Astrocyte (in vitro differentiated cells and primary cell): ENCODE results near the gene SVBP. TPM values are rescaled to one million over a fixed set of nuclear protein-coding genes. Genes with fewer than 3 reads are reported as not detected.
A peak's percentile ranks its signal among the peaks of the same experiment; 100 is the strongest.

Source experiments
- DNase-seq: peaks from one replicate; pipeline ENCODE4 v3.0.0-alpha.2; 2010; ENCODE audit warnings: low read depth
- FAIRE-seq: peaks from 2 replicates; lab custom pipeline; 2011; peaks lifted over from hg19 to GRCh38; lab: Jason Lieb, UNC
- H2AFZ ChIP-seq: 2 replicates; pipeline ENCODE4 v1.6.0; 2012; ENCODE audit warnings: low read depth, low read length, inconsistent platforms
- H3K27ac ChIP-seq: 2 replicates; pipeline ENCODE4 v1.5.1; 2011; ENCODE audit warnings: low read depth, low read length, inconsistent platforms
- H3K27me3 ChIP-seq: 2 replicates; pipeline ENCODE4 v1.6.0; 2011; ENCODE audit warnings: low read length, inconsistent platforms; ENCODE audit not compliant: insufficient read depth
- H3K36me3 ChIP-seq: 2 replicates; pipeline ENCODE4 v1.5.1; 2011; ENCODE audit warnings: low read length, inconsistent platforms; ENCODE audit not compliant: insufficient read depth
- H3K4me1 ChIP-seq: 2 replicates; pipeline ENCODE4 v1.5.1; 2011; ENCODE audit warnings: low read length, inconsistent platforms; ENCODE audit not compliant: insufficient read depth
- H3K4me2 ChIP-seq: 2 replicates; pipeline ENCODE4 v1.6.0; 2012; ENCODE audit warnings: low read length, inconsistent platforms
- H3K4me3 ChIP-seq: 2 replicates; pipeline ENCODE4 v1.5.1; 2011; ENCODE audit warnings: low read depth, mild to moderate bottlenecking, low read length, inconsistent platforms; ENCODE audit not compliant: insufficient read depth
- H3K79me2 ChIP-seq: 2 replicates; pipeline ENCODE4 v1.6.0; 2012; ENCODE audit warnings: mild to moderate bottlenecking, low read length, inconsistent platforms; ENCODE audit not compliant: insufficient read depth
- H3K9ac ChIP-seq: 2 replicates; pipeline ENCODE4 v1.6.0; 2012; ENCODE audit warnings: mild to moderate bottlenecking, low read length, inconsistent platforms
- H3K9me3 ChIP-seq: 2 replicates; pipeline ENCODE4 v1.5.1; 2012; ENCODE audit warnings: low read depth, mild to moderate bottlenecking, low read length, inconsistent platforms; ENCODE audit not compliant: insufficient read depth
- H4K20me1 ChIP-seq: 2 replicates; pipeline ENCODE4 v1.6.0; 2012; ENCODE audit warnings: low read length, inconsistent platforms; ENCODE audit not compliant: insufficient read depth
- H3K27ac Mint-ChIP-seq: one replicate; pipeline ENCODE4 v1.8.0; 2021; ENCODE audit warnings: mild to moderate bottlenecking, mixed read lengths; ENCODE audit not compliant: unreplicated experiment
- H3K27me3 Mint-ChIP-seq: one replicate; pipeline ENCODE4 v1.8.0; 2021; ENCODE audit warnings: low read depth, mixed read lengths; ENCODE audit not compliant: unreplicated experiment
- H3K36me3 Mint-ChIP-seq: one replicate; pipeline ENCODE4 v1.8.0; 2021; ENCODE audit warnings: low read depth, mixed read lengths; ENCODE audit not compliant: unreplicated experiment
- H3K4me1 Mint-ChIP-seq: one replicate; pipeline ENCODE4 v1.8.0; 2021; ENCODE audit warnings: low read depth, mixed read lengths; ENCODE audit not compliant: unreplicated experiment
- H3K4me3 Mint-ChIP-seq: one replicate; pipeline ENCODE4 v1.8.0; 2021; ENCODE audit warnings: mild to moderate bottlenecking, moderate library complexity, mixed read lengths; ENCODE audit not compliant: unreplicated experiment
- H3K9me3 Mint-ChIP-seq: one replicate; pipeline ENCODE4 v1.8.0; 2021; ENCODE audit warnings: mild to moderate bottlenecking, mixed read lengths; ENCODE audit not compliant: unreplicated experiment
- CTCF ChIP-seq: IDR thresholded peaks from 2 replicates; pipeline ENCODE4 v1.5.1; 2011; ENCODE audit warnings: low read depth, mild to moderate bottlenecking, inconsistent platforms, low read length, moderate library complexity; ENCODE audit not compliant: insufficient read depth
- EZH2 ChIP-seq: IDR thresholded peaks from 2 replicates; pipeline ENCODE4 v1.6.1; 2012; ENCODE audit warnings: mild to moderate bottlenecking, low read length, inconsistent platforms; ENCODE audit not compliant: insufficient read depth
- total RNA-seq: library from RNA; stranded (reverse); gene quantifications from 2 replicates; pipeline ENCODE4 v1.2.1, GENCODE V29; 2021

Gene SVBP
- total RNA-seq, 1 donor from 2014 or later: 28.1 TPM

DNA sequence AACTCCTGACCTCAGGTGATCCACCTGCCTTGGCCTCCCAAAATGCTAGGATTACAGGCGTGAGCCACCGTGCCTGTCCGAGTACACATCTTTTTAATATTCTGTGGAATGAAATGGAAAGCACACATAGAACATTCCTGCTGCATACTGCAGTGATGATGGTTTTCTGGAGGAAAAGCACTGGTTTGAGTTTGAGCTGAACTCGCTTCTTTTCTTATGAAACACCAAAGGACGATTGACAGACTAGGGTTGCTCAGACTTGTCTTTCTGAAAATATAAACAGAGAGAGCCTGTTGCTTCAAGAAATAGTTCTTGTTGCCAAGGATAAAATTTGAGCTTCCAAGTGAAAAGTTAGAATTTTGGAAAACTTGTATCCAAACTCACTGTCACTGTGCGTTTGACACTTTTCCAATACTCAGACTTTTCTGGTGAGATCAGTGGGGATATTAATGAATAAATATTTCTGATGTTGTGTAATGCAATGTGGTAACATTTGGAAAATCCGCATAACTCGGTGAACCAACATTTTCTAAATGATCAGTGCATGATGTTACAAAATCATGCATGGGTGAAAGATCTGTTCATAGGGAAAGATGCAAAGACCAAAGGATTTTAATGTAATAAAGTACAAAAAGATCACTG, 15.2 kb downstream of the SVBP start:
- H3K4me1 Mint-ChIP-seq: peaks cover 12% of the 10 kb centered on the region
- no peak overlapping the region for H3K27ac ChIP-seq
- H3K27me3 ChIP-seq: no peaks in the 10 kb centered on the region
- no peaks in the 10 kb centered on the region for H3K79me2 ChIP-seq
- H3K9me3 Mint-ChIP-seq: no peaks in the 10 kb centered on the region
- no peaks in the 10 kb centered on the region for H3K4me1 ChIP-seq
- H3K9ac ChIP-seq: no peak overlapping the region
- no peak overlapping the region for H2AFZ ChIP-seq
- H3K36me3 Mint-ChIP-seq: peaks cover 6% of the 10 kb centered on the region
- DNase-seq (no peak), FAIRE-seq (peak; percentile 5)
- H3K4me3 ChIP-seq: no peak overlapping the region
- no peak overlapping the region for H3K4me3 Mint-ChIP-seq
- H3K9me3 ChIP-seq: no peaks in the 10 kb centered on the region
- TF ChIP-seq EZH2 (no peak), CTCF (no peak)
- H4K20me1 ChIP-seq: no peaks in the 10 kb centered on the region
- no peak overlapping the region for H3K4me2 ChIP-seq
- no peaks in the 10 kb centered on the region for H3K36me3 ChIP-seq
- peaks cover under 1% of the 10 kb centered on the region for H3K27me3 Mint-ChIP-seq
- no peak overlapping the region for H3K27ac Mint-ChIP-seq

- Mint-ChIP-seq H3K36me3 (no peaks in the 10 kb centered on the region), H3K27ac (no peak overlapping the region), H3K9me3 (no peaks in the 10 kb centered on the region), H3K4me1 (no peaks in the 10 kb centered on the region), H3K27me3 (peaks cover 16% of the 10 kb centered on the region), H3K4me3 (no peak overlapping the region)
- Histone ChIP-seq H4K20me1 (no peaks in the 10 kb centered on the region), H3K27me3 (no peaks in the 10 kb centered on the region), H3K4me3 (no peak overlapping the region), H3K9ac (no peak overlapping the region), H3K4me1 (no peaks in the 10 kb centered on the region), H3K9me3 (no peaks in the 10 kb centered on the region), H3K4me2 (no peak overlapping the region), H3K79me2 (no peaks in the 10 kb centered on the region), H3K27ac (no peak overlapping the region), H2AFZ (no peak overlapping the region), H3K36me3 (no peaks in the 10 kb centered on the region)
- DNase-seq: no peak
- TF ChIP-seq EZH2 (no peak), CTCF (no peak)
- FAIRE-seq: no peak
These were observed 19.2 kb downstream of the SVBP start for GRCh38 chr1:42797979-42798378.

DNA sequence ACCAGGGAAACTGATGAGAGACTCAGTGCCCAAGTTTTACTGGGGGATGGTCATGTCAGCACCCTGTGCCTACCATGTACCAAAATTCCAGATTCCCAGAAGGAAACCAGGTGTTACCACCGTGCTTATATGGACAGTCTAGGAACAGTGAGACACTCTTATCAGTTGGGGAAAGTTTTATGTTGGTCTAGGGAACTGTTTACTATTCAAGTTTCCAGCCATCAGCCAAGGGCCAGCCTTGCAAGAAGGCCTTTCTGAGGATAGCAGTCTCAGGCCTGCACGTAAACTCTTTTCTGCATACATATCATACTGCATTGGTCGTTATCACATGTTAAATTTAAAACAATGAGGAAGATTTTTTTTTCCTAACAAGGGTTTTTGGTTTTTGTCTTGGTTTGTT, 19.8 kb downstream of the SVBP start:
- Mint-ChIP-seq H3K27ac (no peak overlapping the region), H3K9me3 (no peaks in the 10 kb centered on the region), H3K36me3 (no peaks in the 10 kb centered on the region), H3K4me3 (no peak overlapping the region), H3K27me3 (peaks cover 16% of the 10 kb centered on the region), H3K4me1 (no peaks in the 10 kb centered on the region)
- H3K4me1 ChIP-seq: no peaks in the 10 kb centered on the region
- no peaks in the 10 kb centered on the region for H4K20me1 ChIP-seq
- H3K36me3 ChIP-seq: no peaks in the 10 kb centered on the region
- H3K4me3 ChIP-seq: no peak overlapping the region
- no peaks in the 10 kb centered on the region for H3K79me2 ChIP-seq
- H3K27ac ChIP-seq: no peak overlapping the region
- no peak overlapping the region for H3K9ac ChIP-seq
- no peak for FAIRE-seq
- no peaks in the 10 kb centered on the region for H3K27me3 ChIP-seq
- H3K4me2 ChIP-seq: no peak overlapping the region
- no peaks in the 10 kb centered on the region for H3K9me3 ChIP-seq
- DNase-seq: no peak
- H2AFZ ChIP-seq: no peak overlapping the region
- no peak for TF ChIP-seq CTCF
- no peak for TF ChIP-seq EZH2
